ENCODE measurements around the gene GREB1. TPM values are rescaled to one million over a fixed set of nuclear protein-coding genes. Genes with fewer than 3 reads are reported as not detected.

GREB1 gene
- total and polyA plus RNA-seq, 2 of the 13 experiments (the other 11 are each of a cell fraction or from before 2014, with no cell fraction given) = 31.3 to 61.2 TPM

- no peak for TF ChIP-seq ZBTB44 (CRISPR knock-in tag; IDR thresholded peaks at IDR 0.05)
- TF ChIP-seq ELF4 (CRISPR knock-in tag; IDR thresholded peaks at IDR 0.05; ENCODE audit: borderline replicate concordance) = no peak
- TF ChIP-seq PHF5A (CRISPR knock-in tag; IDR thresholded peaks at IDR 0.05; ENCODE audit: low read depth, unreplicated experiment) = no peak
- TF ChIP-seq ZNF572 (CRISPR knock-in tag; IDR thresholded peaks at IDR 0.05) = 0 out of 2 replicates have a peak, but pooled peaks have one; percentile 66
- no peak for TF ChIP-seq ZNF44 (CRISPR knock-in tag; IDR thresholded peaks at IDR 0.05)
- no peak; the same call in none of the 2 replicates for TF ChIP-seq ZNF263 (CRISPR knock-in tag; IDR thresholded peaks at IDR 0.05)
- TF ChIP-seq CSRNP2 (CRISPR knock-in tag; conservative IDR thresholded peaks at IDR 0.05; ENCODE audit: low read depth) = no peak
- TF ChIP-seq HOXA3 (CRISPR knock-in tag; IDR thresholded peaks at IDR 0.05) = peak; percentile 74; the same call in 1 of the 2 replicates
- 0 out of 2 replicates have a peak, but pooled peaks have one; percentile 7 for TF ChIP-seq RAD21 (CRISPR knock-in tag; IDR thresholded peaks at IDR 0.05)
- peak; percentile 93 for TF ChIP-seq ZNF512B (CRISPR knock-in tag; IDR thresholded peaks at IDR 0.05; ENCODE audit: borderline replicate concordance)
- TF ChIP-seq U2AF1 (optimal IDR thresholded peaks at IDR 0.05; ENCODE audit: low read depth, low read length) = peak; percentile 65
- no peak for TF ChIP-seq ZNF280B (CRISPR knock-in tag; IDR thresholded peaks at IDR 0.05; ENCODE audit: borderline replicate concordance)
- TF ChIP-seq BRF2 (CRISPR knock-in tag; IDR thresholded peaks at IDR 0.05) = no peak
- TF ChIP-seq ZNF770 (CRISPR knock-in tag; IDR thresholded peaks at IDR 0.05) = peak; percentile 82
- TF ChIP-seq ZBTB8A (CRISPR knock-in tag; IDR thresholded peaks at IDR 0.05; ENCODE audit: borderline replicate concordance, low read depth) = no peak
- TF ChIP-seq ZSCAN31 (CRISPR knock-in tag; IDR thresholded peaks at IDR 0.05; ENCODE audit: low read depth) = peak; percentile 78; the same call in 1 of the 2 replicates
These were observed 5.7 kb downstream of the GREB1 start (continued) for GRCh38 chr2:11539317-11540147.

Measured in HepG2 (cell line).